NCI-H1436 (cell line): ENCODE measurements around the gene CDK16.

Source experiments
- DNase-seq: peaks from one replicate; lab custom pipeline; 2025; lab: John Stamatoyannopoulos, UW

CDK16 gene

GRCh38 chrX:47186096-47186740 is 32.3 kb upstream of the CDK16 start:
- DNase-seq, result no peak

GRCh38 chrX:47187106-47187677 is 31.3 kb upstream of the CDK16 start:
- no peak for DNase-seq

- DNase-seq, result no peak
Observed at GRCh38 chrX:47189906-47190305, 28.6 kb upstream of the CDK16 start.

DNA sequence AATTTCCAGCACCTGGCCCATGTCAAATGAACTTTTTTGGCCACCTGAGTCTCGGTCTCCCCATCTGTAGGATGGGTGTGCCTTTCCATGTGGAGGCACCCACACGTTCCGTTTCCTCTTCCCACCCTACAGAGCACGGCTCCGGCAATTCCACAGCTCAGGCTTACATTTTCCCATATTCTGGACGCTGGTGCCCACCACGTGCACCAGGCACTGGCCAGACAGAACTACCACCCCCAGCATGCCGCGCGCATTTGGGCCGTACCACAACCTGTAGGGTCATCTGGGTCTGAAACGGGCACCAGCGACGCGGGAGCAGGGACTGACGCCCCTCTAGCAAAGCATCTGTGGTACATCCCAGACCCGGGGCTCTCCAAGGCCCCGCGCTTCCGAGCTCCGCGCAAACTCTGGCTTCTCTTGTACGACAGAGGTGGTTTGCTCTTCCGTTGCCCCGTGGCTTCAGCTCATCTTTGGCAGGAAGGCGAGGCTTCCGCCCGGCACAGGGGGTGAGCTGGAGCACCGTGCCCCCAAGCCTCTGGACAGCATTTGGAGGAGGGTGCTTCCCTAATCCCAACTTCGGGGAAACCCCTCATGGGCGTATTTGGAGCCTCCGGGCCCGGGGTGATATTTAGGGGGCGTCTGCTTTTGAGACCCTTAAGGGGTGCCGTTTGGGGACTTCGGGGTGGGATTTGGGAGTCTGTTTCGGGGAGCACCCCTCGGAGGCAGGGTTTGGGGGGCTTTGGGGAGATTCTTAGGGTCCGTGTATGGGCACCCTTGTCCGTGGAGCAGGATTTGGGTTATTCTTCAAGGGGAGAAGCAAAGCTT is 27.8 kb upstream of the CDK16 start:
- peak; percentile 80 for DNase-seq

DNA sequence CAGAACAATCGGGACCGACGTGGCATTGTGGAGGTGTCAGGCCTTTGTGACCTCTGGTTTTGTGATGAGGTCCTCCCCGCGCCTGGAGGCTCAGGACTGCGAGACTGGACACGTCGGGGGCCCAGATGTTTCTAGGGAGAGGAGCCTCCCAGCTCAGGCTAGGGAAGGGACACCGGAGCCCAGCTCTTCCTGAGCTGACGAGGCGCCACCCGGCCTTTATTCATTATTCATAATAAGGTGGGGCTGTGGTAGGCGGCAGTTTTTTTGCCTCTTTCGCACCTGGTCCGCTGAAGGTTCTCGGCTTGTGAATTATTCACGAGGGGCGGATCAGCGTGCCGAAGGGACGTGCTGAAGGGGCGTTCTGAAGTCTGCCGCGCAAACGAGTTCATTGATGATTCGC is 27.1 kb upstream of the CDK16 start:
- peak; percentile 7 for DNase-seq

DNA sequence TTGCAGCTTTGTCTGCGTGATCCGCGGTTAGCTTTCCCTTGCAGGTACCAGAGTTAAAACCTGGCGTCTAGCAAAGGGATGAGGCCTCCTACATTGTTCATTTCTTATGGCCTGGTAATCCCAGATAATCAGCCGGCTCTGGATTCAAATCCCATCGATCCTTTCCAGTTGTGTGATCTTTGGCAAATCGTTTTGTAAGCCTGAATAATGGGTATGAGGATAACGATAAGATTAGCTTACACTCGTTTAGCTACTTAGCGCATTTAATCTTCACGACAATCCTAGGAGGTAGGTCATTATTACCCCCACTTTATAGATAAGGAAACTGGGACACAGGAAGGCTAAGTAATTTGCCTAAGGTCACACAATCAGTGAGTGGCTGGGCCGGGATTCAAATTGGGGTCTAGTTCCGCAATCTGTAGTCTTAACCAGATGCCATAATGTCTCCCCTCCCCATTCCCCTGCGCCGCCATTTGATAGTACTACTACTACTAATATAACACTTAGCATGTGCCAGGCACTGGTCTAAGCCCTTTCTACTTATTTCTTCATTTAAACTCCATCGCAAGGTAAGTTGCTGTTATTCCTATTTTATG is 26.6 kb upstream of the CDK16 start:
- no peak for DNase-seq

DNA sequence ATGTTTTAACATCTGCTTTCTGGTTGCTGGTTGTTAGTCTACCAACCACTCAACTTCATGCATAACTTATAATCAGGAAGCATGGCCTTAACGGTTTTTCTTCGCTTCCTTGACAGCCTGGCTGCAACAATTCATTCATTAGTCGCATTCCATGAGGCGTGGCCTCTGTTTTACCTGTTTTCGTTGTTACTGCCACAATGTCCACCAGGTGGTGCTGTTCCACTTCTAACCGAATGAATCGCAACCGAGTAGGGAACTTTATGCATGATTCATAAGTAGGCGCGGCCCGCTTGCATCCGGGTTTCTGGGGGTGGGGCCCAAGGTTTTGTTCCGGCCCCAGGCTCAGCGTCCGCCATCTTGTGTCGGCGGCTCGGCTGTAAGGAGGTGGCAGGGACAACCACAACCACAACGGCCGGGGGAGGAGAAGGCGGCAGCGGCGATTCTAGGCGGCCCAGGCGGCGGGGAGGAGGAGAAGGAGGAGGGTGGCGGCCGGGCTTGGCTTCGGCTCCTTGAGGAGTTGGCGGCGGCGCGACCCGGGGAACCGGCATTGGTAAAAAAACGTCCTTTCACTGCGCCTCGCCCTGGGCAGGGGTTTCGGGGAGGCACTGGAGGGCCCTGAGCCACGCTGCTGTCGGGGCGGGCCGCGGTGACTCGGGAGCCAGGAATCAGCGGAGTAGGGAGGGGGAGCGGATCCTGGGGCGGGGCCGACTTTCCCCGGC is 24.8 kb upstream of the CDK16 start, which contains the start of gene UBA1:
UBA1 (plus strand) TSS at position 355 of the 719 bp plus-strand sequence. CDS start 4,974 bp downstream, outside the sequence.
- peak; percentile 89 for DNase-seq

GRCh38 chrX:47194194-47194787 is 24.2 kb upstream of the CDK16 start:
- no peak for DNase-seq

- no peak for DNase-seq
Observed at GRCh38 chrX:47196098-47196497, 22.4 kb upstream of the CDK16 start.

DNA sequence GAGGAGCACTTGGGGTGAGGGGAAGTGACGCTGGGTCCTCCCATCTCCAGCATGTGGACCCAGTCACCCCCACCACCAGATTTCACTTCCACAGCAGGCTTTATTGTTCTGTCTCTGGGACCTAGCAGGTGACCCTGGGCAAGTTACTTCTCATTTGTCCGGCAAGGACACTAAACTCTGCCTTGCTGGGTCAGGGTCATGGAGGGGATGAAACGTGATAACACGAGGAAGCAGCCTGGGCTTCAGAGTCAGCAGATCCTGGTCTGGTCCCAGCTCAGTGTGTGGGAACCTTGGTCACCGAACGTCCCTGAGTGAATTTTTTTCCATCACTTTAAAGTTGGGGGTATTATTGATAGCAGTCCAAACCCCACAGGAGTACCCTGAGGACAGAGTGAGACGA is 21.0 kb upstream of the CDK16 start:
- no peak for DNase-seq

GRCh38 chrX:47198026-47198686 is 20.3 kb upstream of the CDK16 start:
- no peak for DNase-seq

GRCh38 chrX:47198687-47199080 is 19.8 kb upstream of the CDK16 start:
- DNase-seq, result no peak

- no peak for DNase-seq
Observed at GRCh38 chrX:47199286-47199685, 19.2 kb upstream of the CDK16 start.

DNA sequence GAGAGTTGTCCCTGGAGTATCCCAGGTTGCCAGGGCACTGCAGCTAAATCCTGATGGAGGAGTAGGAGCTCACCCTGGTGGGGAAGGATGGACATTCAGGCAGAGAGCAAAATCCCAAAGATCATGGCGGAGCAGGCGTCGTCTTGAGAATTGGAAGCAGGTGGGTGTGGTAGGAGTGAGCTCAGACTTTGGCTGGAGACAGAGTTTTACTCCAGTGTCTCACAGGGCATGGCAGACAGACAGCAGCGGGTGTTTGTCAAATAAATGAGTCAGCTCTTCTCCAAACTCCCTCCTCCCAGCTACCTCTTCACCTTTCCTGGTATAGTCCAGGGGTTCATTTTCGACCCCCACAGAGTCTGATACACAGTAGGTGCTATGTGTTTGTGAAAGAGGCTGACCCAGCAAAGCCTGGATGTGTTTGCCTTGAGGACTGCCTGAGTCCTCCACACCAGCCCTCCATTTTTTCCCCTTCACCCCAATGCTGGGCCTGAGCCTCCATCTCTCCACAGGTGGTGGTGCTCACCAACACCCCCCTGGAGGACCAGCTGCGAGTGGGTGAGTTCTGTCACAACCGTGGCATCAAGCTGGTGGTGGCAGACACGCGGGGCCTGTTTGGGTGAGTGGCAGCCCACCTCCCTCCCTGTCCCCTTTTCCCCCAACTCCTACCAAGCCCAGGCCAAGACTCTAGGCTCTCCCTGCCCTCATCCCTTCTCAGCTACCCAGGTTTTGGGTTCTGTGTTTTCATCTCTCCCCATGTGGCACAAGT is 17.9 kb upstream of the CDK16 start:
- DNase-seq, result no peak

GRCh38 chrX:47201345-47201944 is 17.0 kb upstream of the CDK16 start:
- no peak for DNase-seq

DNA sequence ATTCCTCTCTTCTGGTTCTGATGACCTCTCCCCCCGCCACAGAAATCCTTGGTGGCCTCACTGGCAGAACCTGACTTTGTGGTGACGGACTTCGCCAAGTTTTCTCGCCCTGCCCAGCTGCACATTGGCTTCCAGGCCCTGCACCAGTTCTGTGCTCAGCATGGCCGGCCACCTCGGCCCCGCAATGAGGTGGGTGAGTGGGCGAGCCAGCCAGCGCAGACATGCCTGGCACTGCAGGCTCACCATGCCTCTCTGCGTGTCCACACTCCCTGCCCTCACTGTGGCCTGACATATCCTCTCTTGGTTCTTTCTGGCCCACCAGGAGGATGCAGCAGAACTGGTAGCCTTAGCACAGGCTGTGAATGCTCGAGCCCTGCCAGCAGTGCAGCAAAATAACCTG is 16.2 kb upstream of the CDK16 start:
- no peak for DNase-seq

DNA sequence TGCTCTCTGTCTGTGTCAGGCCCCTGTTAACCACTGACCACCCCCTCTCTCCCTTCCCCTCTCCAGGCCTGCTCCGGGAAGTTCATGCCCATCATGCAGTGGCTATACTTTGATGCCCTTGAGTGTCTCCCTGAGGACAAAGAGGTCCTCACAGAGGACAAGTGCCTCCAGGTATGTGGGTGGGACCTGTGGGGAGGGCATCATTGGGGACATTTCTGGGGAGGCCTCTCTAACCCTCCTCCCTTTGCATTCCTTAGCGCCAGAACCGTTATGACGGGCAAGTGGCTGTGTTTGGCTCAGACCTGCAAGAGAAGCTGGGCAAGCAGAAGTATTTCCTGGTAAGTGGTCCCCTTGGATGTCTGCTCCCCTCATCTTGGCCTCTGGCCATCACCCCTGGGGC is 15.6 kb upstream of the CDK16 start:
- DNase-seq, result no peak

DNA sequence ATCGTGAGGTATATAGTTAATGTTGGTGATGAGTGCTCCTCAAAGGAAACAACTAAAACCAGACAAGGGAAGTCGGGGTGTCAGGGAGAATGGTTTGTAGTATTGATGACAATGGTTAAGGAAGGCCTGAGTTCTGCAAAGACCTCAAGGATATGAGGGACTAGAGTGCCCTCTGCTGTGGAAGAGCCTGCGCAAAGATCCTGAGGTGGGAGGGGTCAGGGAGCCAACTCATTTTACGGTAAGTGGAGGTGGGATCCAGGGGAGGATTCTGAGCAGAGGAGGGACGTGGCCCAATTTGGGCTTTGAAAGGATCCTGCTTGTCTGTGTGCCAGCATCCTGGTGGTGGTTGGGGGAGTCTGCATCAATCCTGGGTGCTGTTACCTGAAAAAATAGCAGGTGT is 13.5 kb upstream of the CDK16 start:
- DNase-seq, result no peak

DNA sequence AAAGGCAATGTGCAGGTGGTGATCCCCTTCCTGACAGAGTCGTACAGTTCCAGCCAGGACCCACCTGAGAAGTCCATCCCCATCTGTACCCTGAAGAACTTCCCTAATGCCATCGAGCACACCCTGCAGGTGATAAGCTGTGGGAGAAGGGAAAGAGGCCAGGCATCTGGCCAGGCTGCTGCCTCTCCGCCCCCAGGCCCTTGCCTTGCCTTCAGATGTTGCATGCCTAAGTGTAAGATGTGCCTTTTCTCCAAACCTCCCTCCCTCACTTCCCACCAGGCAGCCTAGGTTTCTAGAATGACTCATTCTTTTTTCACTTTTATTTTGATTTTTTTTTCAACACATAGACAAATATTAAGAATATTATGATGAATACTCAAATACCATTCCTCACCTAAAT is 12.2 kb upstream of the CDK16 start:
- no peak for DNase-seq

GRCh38 chrX:47208108-47208507 is 10.4 kb upstream of the CDK16 start:
- no peak for DNase-seq
